B cell (primary cell): ENCODE measurements around the gene RUNDC1. TPM values are rescaled to one million over a fixed set of nuclear protein-coding genes. Genes with fewer than 3 reads are reported as not detected.

Experiments
- ATAC-seq: fragments of 200-7000 bp; cut with Tn5 transposase; one replicate; pipeline ENCODE4 v1.10.0; 2021; ENCODE audit warnings: low read depth, mild to moderate bottlenecking, moderate number of reproducible peaks, moderate library complexity
- CTCF ChIA-PET: fragments of 350-600 bp; sonication (Branson Sonifier 250); formaldehyde crosslinking; loops from one replicate; lab custom pipeline; 2021; ENCODE audit warnings: antibody characterized with exemption, inconsistent platforms; lab: Charles Lee
- POLR2A ChIA-PET: fragments of 350-600 bp; sonication (Branson Sonifier 250); formaldehyde crosslinking; loops from one replicate; lab custom pipeline; 2021; ENCODE audit warnings: antibody characterized with exemption; lab: Charles Lee
- DNase-seq: peaks from one replicate; pipeline ENCODE4 v3.0.0; 2013
- H2AFZ ChIP-seq: 2 replicates; pipeline ENCODE4 v1.6.1; 2012; ENCODE audit warnings: mild to moderate bottlenecking, low read depth, low read length; ENCODE audit not compliant: insufficient read depth, poor library complexity, severe bottlenecking
- H3K27ac ChIP-seq, 2 donors: 1 replicate in 1 of 2; 2 replicates in 1 of 2; pipeline ENCODE4 v1.5.1; 2012 to 2013; ENCODE audit warnings: low read length in 2 of 2, mild to moderate bottlenecking in 2 of 2, moderate library complexity in 1 of 2
- H3K27me3 ChIP-seq, 4 experiments: fragments of 200-600 bp in 1 of 4; sonication (generic) in 1 of 4; replicated peaks in 1 of 4; 1 replicate in 2 of 4; 2 replicates in 2 of 4; pipeline versions ENCODE4 v1.6.1 to v1.7.0; 2013 to 2016; ENCODE audit warnings: low read length in 3 of 4, mild to moderate bottlenecking in 2 of 4, mixed read lengths in 1 of 4, moderate library complexity in 1 of 4; ENCODE audit not compliant: insufficient read depth in 4 of 4, control insufficient read depth in 3 of 4; ENCODE audit errors: control extremely low read depth in 1 of 4
- H3K36me3 ChIP-seq, 2 experiments: replicated peaks in 1 of 2; 1 replicate in 1 of 2; 2 replicates in 1 of 2; pipeline versions ENCODE4 v1.6.1 to v1.7.1; 2013; ENCODE audit warnings: low read length in 1 of 2; ENCODE audit not compliant: insufficient read depth in 2 of 2, control insufficient read depth in 1 of 2; ENCODE audit errors: control extremely low read depth in 1 of 2, extremely low read depth in 1 of 2
- H3K4me1 ChIP-seq, 2 donors: fragments of 200-600 bp in 1 of 2; sonication (generic) in 1 of 2; 1 replicate in 1 of 2; 2 replicates in 1 of 2; pipeline versions ENCODE4 v1.5.1 to v1.6.1; 2013 to 2017; ENCODE audit warnings: low read length in 2 of 2; ENCODE audit not compliant: control insufficient read depth in 2 of 2, insufficient read depth in 2 of 2
- H3K4me2 ChIP-seq: replicated peaks from 2 replicates; pipeline ENCODE3; 2012; ENCODE audit warnings: mild to moderate bottlenecking, low read depth, low read length; ENCODE audit not compliant: poor library complexity, severe bottlenecking
- H3K4me3 ChIP-seq, 5 experiments: fragments of 200-600 bp in 1 of 5; sonication (generic) in 1 of 5; 1 replicate in 3 of 5; 2 replicates in 2 of 5; pipeline versions ENCODE4 v1.5.1 to v1.7.0; 2011 to 2016; ENCODE audit warnings: low read length in 4 of 5, mild to moderate bottlenecking in 4 of 5, low read depth in 2 of 5, control low read depth in 1 of 5, moderate library complexity in 1 of 5; ENCODE audit not compliant: insufficient read depth in 1 of 5; ENCODE audit errors: control extremely low read depth in 1 of 5, extremely low read depth in 1 of 5
- H3K79me2 ChIP-seq: fragments of 200-600 bp; sonication (generic); one replicate; pipeline ENCODE4 v1.6.0; 2016; ENCODE audit warnings: low read length; ENCODE audit not compliant: control insufficient read depth, insufficient read depth
- H3K9ac ChIP-seq: fragments of 200-600 bp; sonication (generic); 2 replicates; pipeline ENCODE4 v1.6.1; 2017; ENCODE audit warnings: mild to moderate bottlenecking, low read length, moderate library complexity
- H3K9me3 ChIP-seq, 3 donors: one replicate each; pipeline versions ENCODE4 v1.6.1 to v1.7.1; 2013; ENCODE audit warnings: low read length in 2 of 3; ENCODE audit not compliant: control insufficient read depth in 2 of 3, insufficient read depth in 1 of 3; ENCODE audit errors: control extremely low read depth in 1 of 3
- H4K20me1 ChIP-seq: 2 replicates; pipeline ENCODE4 v1.6.0; 2012; ENCODE audit warnings: mild to moderate bottlenecking, low read length; ENCODE audit not compliant: insufficient read depth, control insufficient read depth, poor library complexity, severe bottlenecking
- H3K27ac Mint-ChIP-seq: one replicate; pipeline ENCODE4 v1.8.0; 2021; ENCODE audit warnings: mixed read lengths
- H3K27me3 Mint-ChIP-seq: one replicate; pipeline ENCODE4 v1.8.0; 2021; ENCODE audit warnings: mixed read lengths
- H3K4me1 Mint-ChIP-seq: one replicate; pipeline ENCODE4 v1.8.0; 2021; ENCODE audit warnings: mixed read lengths
- H3K4me3 Mint-ChIP-seq: one replicate; pipeline ENCODE4 v1.8.0; 2021; ENCODE audit warnings: mixed read lengths
- H3K9me3 Mint-ChIP-seq: one replicate; pipeline ENCODE4 v1.8.0; 2022; ENCODE audit warnings: mixed read lengths; ENCODE audit not compliant: insufficient read depth
- EZH2 ChIP-seq: IDR thresholded peaks from 2 replicates; pipeline ENCODE4 v1.6.1; 2012; ENCODE audit warnings: borderline replicate concordance, low read depth, mild to moderate bottlenecking, moderate library complexity, low read length; ENCODE audit not compliant: insufficient read depth, poor library complexity, severe bottlenecking
- WGBS: methylation state at CpG from one replicate; pipeline ENCODE4 v1.1.5; 2013; ENCODE audit warnings: missing lambda C conversion rate; ENCODE audit not compliant: insufficient coverage; 5-methylcytosine and 5-hydroxymethylcytosine counted together
- intact Hi-C: fragments of 100-400 bp; cut with micrococcal nuclease; formaldehyde crosslinking; loops from one replicate; pipeline ENCODE4 v1.10.0; 2022
- polyA plus RNA-seq: library from polyadenylated mRNA; depleted of rRNA; stranded (reverse); fragments of >200 nt; gene quantifications from 2 replicates; pipeline ENCODE4 v1.2.3, GENCODE V29; 2012
- total RNA-seq, 2 donors: library from RNA; stranded (reverse); fragments of 120-200 nt in 1 of 2; gene quantifications; 1 replicate in 1 of 2; 2 replicates in 1 of 2; pipeline versions ENCODE4 v1.2.3 to v1.2.4, GENCODE V29; 2013 to 2022
- TF ChIP-seq, protein P1 (sequence below): fragments of 200-600 bp; IDR thresholded peaks from one replicate; pipeline ENCODE4 v1.8.0; 2022; ENCODE audit warnings: antibody characterized with exemption, mild to moderate bottlenecking

Gene RUNDC1
- total and polyA plus RNA-seq, 2 donors (not counting 1 experiment from before 2014, with no cell fraction given): 14.6 to 43.7 TPM

DNA sequence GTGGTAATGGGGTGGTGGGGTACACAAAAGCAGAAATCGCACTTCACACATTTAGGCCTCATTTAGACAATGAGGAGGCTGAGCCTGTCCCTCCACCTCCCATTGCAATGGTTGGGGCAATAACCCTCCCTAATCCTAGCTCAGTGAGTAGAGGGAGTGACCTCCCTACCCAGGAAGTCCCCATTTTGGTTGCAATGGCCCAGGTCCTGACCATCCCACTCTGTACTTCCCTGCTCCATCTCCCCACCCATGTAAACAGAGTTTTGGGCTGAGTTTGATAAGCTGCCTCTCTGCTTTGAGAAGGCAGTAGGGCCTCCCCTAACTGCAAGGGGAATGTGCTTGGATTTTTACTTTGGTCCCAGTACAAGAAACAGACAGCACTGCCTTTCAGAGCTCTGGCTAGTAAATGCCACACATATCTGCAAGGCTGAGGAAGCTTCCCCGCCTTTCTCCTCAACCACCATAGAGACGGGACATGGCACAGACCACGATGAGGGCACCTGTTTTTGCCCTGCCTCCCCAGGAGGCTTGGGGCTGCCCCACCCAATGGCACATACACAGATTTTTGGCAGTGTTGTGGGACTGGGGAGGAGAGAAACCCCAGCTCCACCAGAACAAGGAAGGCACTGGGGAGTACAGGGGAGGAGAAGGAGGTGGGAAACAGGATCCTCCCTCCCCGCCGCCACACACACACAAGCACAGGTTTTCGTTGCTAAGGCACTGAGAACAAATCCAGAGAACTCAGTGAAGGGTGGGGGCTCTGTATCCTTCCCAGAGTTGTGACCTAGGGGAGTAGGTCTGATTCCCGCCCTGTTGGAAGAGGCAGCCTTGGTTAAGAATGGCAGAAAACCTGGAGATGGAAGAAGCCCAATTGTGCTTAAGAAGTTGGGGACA lies 34.5 kb downstream of the RUNDC1 start:
- POLR2A ChIA-PET: no interaction called here
- Histone ChIP-seq H3K4me3 (no peak overlapping the region), H3K4me1 (no peaks in the 10 kb centered on the region), H3K9me3 (no peaks in the 10 kb centered on the region), H3K9ac (no peak overlapping the region), H3K36me3 (peaks cover 0 to 26% of the 10 kb centered on the region in 2 experiments), H4K20me1 (no peaks in the 10 kb centered on the region), H3K27ac (no peak overlapping the region), H3K27me3 (no peaks in the 10 kb centered on the region), H3K79me2 (peaks cover 9% of the 10 kb centered on the region), H3K4me2 (no peak overlapping the region), H2AFZ (no peak overlapping the region)
- Mint-ChIP-seq H3K4me1 (peaks cover 14% of the 10 kb centered on the region), H3K9me3 (no peaks in the 10 kb centered on the region), H3K27me3 (no peaks in the 10 kb centered on the region), H3K4me3 (no peak overlapping the region), H3K27ac (no peak overlapping the region)
- ATAC-seq (no peak), DNase-seq (peak; percentile 2)
- intact Hi-C loops: no loop called here
- TF ChIP-seq EZH2: no peak
- TF ChIP-seq, protein P1, sequence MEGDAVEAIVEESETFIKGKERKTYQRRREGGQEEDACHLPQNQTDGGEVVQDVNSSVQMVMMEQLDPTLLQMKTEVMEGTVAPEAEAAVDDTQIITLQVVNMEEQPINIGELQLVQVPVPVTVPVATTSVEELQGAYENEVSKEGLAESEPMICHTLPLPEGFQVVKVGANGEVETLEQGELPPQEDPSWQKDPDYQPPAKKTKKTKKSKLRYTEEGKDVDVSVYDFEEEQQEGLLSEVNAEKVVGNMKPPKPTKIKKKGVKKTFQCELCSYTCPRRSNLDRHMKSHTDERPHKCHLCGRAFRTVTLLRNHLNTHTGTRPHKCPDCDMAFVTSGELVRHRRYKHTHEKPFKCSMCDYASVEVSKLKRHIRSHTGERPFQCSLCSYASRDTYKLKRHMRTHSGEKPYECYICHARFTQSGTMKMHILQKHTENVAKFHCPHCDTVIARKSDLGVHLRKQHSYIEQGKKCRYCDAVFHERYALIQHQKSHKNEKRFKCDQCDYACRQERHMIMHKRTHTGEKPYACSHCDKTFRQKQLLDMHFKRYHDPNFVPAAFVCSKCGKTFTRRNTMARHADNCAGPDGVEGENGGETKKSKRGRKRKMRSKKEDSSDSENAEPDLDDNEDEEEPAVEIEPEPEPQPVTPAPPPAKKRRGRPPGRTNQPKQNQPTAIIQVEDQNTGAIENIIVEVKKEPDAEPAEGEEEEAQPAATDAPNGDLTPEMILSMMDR: no peak
- CTCF ChIA-PET: no interaction called here
- whole genome bisulfite sequencing: 100% methylated on average over 1 of the region's 8 CpGs

DNA sequence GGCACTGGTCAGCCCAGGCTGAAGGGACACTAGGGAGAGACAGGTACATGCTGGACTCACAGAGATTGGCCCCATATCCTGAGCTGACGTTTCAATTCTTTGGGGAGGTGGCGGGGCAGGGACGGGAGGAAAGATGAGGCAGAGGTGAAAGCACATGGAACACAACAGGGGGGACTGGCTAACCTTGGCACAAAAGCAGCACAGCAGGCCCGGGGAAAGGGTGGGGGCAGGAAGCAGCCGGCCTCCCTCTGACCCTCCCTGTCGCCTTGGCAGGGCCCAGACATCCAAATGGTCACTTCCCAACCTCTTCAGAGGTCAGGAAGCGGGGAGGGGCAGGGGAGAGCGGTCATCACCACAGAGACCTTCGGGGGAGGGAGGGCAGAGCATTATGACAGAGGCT lies 35.2 kb downstream of the RUNDC1 start:
- Mint-ChIP-seq H3K27ac (no peak overlapping the region), H3K4me3 (no peak overlapping the region), H3K9me3 (no peaks in the 10 kb centered on the region), H3K27me3 (no peaks in the 10 kb centered on the region), H3K4me1 (peaks cover 14% of the 10 kb centered on the region)
- Histone ChIP-seq H3K79me2 (peaks cover 3% of the 10 kb centered on the region), H3K4me3 (no peak overlapping the region), H3K4me1 (no peaks in the 10 kb centered on the region), H2AFZ (no peak overlapping the region), H3K27ac (no peak overlapping the region), H4K20me1 (no peaks in the 10 kb centered on the region), H3K4me2 (no peak overlapping the region), H3K9me3 (no peaks in the 10 kb centered on the region), H3K36me3 (peaks cover 0 to 26% of the 10 kb centered on the region in 2 experiments), H3K9ac (no peak overlapping the region), H3K27me3 (no peaks in the 10 kb centered on the region)
- ATAC-seq (no peak), DNase-seq (peak; percentile 5)
- TF ChIP-seq, protein P1: no peak
- TF ChIP-seq EZH2: no peak
- intact Hi-C loops: no loop called here
- POLR2A ChIA-PET: no interaction called here
- 85% methylated on average over 9 of the region's 9 CpGs for WGBS
- CTCF ChIA-PET: no interaction called here
